PC-9 (cell line): Measurements from ENCODE around the gene ASCC3. TPM values are rescaled to one million over a fixed set of nuclear protein-coding genes. Genes with fewer than 3 reads are reported as not detected.
A peak's percentile ranks its signal among the peaks of the same experiment; 100 is the strongest.

Experiments
- BruUV-seq: library from RNA; stranded (reverse); fragments of 400-500 nt; replicated peaks from 2 replicates; lab custom pipeline; 2021; lab: Mats Ljungman, UMichigan
- CTCF ChIA-PET: fragments of 300-600 bp; sonication (Branson Sonifier 250); formaldehyde crosslinking; loops from one replicate; lab custom pipeline; 2022; ENCODE audit warnings: antibody characterized with exemption; lab: Charles Lee
- POLR2A ChIA-PET: fragments of 300-600 bp; sonication (Branson Sonifier 250); formaldehyde crosslinking; loops from one replicate; lab custom pipeline; 2022; ENCODE audit warnings: antibody characterized with exemption; ENCODE audit not compliant: unreplicated experiment; lab: Charles Lee
- DNase-seq, 2 experiments: peaks; one replicate each; pipeline versions ENCODE4 v3.0.0 to v3.0.0-alpha.2; 2015 to 2022; ENCODE audit warnings: mixed read lengths in 1 of 2
- H2AFZ ChIP-seq: fragments of 200-600 bp; sonication (generic); 2 replicates; pipeline ENCODE4 v1.8.1; 2017; ENCODE audit warnings: antibody characterized with exemption
- H3F3A ChIP-seq: fragments of 200-600 bp; sonication (generic); 2 replicates; pipeline ENCODE4 v1.8.1; 2017; ENCODE audit warnings: antibody characterized with exemption, mild to moderate bottlenecking, low read depth; ENCODE audit not compliant: insufficient read depth
- H3K27ac ChIP-seq: fragments of 200-600 bp; sonication (generic); 2 replicates; pipeline ENCODE4 v1.6.1; 2016; ENCODE audit warnings: mixed run types
- H3K27me3 ChIP-seq: fragments of 200-600 bp; sonication (generic); 2 replicates; pipeline ENCODE4 v1.6.1; 2016; ENCODE audit warnings: low read depth, mixed run types; ENCODE audit not compliant: insufficient read depth
- H3K36me3 ChIP-seq: fragments of 200-600 bp; sonication (generic); 2 replicates; pipeline ENCODE4 v1.6.1; 2016; ENCODE audit warnings: low read depth, mixed run types
- H3K4me1 ChIP-seq: fragments of 200-600 bp; sonication (generic); replicated peaks from 2 replicates; pipeline ENCODE4 v1.6.1; 2016; ENCODE audit warnings: mixed run types; ENCODE audit not compliant: insufficient read depth
- H3K4me2 ChIP-seq: fragments of 200-600 bp; sonication (generic); 2 replicates; pipeline ENCODE4 v1.6.1; 2017; ENCODE audit warnings: mixed run types
- H3K4me3 ChIP-seq: fragments of 200-600 bp; sonication (generic); 2 replicates; pipeline ENCODE4 v1.6.1; 2016; ENCODE audit warnings: mixed run types
- H3K79me2 ChIP-seq: fragments of 200-600 bp; sonication (generic); 2 replicates; pipeline ENCODE4 v1.6.1; 2017; ENCODE audit warnings: low read depth, mixed run types
- H3K9me2 ChIP-seq: fragments of 200-600 bp; sonication (generic); 2 replicates; pipeline ENCODE4 v1.8.1; 2017; ENCODE audit warnings: mild to moderate bottlenecking; ENCODE audit not compliant: insufficient read depth
- H3K9me3 ChIP-seq: fragments of 200-600 bp; sonication (generic); 2 replicates; pipeline ENCODE4 v1.8.1; 2016; ENCODE audit warnings: low read depth; ENCODE audit not compliant: insufficient read depth
- H4K20me1 ChIP-seq: fragments of 200-600 bp; sonication (generic); 2 replicates; pipeline ENCODE4 v1.8.1; 2017; ENCODE audit not compliant: insufficient read depth
- CTCF ChIP-seq: fragments of 200-600 bp; sonication (generic); conservative IDR thresholded peaks from 2 replicates; pipeline ENCODE4 v1.6.1; 2017; ENCODE audit warnings: mixed run types, antibody characterized with exemption, mild to moderate bottlenecking, moderate library complexity
- EZH2 ChIP-seq: fragments of 200-600 bp; sonication (generic); IDR thresholded peaks from 2 replicates; pipeline ENCODE4 v1.8.0; 2017; ENCODE audit warnings: antibody characterized with exemption, low read depth
- intact Hi-C: fragments of 100-400 bp; cut with micrococcal nuclease; formaldehyde crosslinking; loops from one replicate; pipeline ENCODE4 v1.10.0; 2022; ENCODE audit not compliant: unreplicated experiment
- total RNA-seq: library from RNA; stranded (reverse); gene quantifications from 2 replicates; pipeline ENCODE4 v1.2.3, GENCODE V29; 2021

Gene ASCC3
- total RNA-seq, 1 experiment from 2014 or later, result 29.4 TPM

- Histone ChIP-seq H3K79me2 (no peaks in the 10 kb centered on the region), H3K27me3 (no peaks in the 10 kb centered on the region), H3K4me1 (no peaks in the 10 kb centered on the region), H3K36me3 (no peaks in the 10 kb centered on the region), H3K9me2 (no peaks in the 10 kb centered on the region), H3K9me3 (no peaks in the 10 kb centered on the region), H3K4me2 (no peak overlapping the region), H2AFZ (no peak overlapping the region), H3K27ac (no peak overlapping the region), H3F3A (no peaks in the 10 kb centered on the region), H3K4me3 (no peak overlapping the region), H4K20me1 (no peaks in the 10 kb centered on the region)
- ChIA-PET CTCF (no interaction called here), POLR2A (no interaction called here)
- intact Hi-C loops, result no loop called here
- TF ChIP-seq CTCF, result no peak
- peak; percentile 29 to 37 for DNase-seq
- BruUV-seq, result no TSS peak
Observed at GRCh38 chr6:100493206-100493888, 387.8 kb downstream of the ASCC3 start.

GRCh38 chr6:100491952-100492670 lies 389.0 kb downstream of the ASCC3 start:
- Histone ChIP-seq H3K4me3 (no peak overlapping the region), H3K79me2 (no peaks in the 10 kb centered on the region), H2AFZ (no peak overlapping the region), H3F3A (no peaks in the 10 kb centered on the region), H3K36me3 (no peaks in the 10 kb centered on the region), H3K4me2 (no peak overlapping the region), H3K9me2 (no peaks in the 10 kb centered on the region), H3K9me3 (no peaks in the 10 kb centered on the region), H3K27me3 (no peaks in the 10 kb centered on the region), H3K27ac (no peak overlapping the region), H4K20me1 (no peaks in the 10 kb centered on the region), H3K4me1 (no peaks in the 10 kb centered on the region)
- TF ChIP-seq CTCF (no peak), EZH2 (no peak)
- intact Hi-C loops, result no loop called here
- DNase-seq, result no peak
- no TSS peak for BruUV-seq
- POLR2A ChIA-PET, result no interaction called here
- CTCF ChIA-PET, result no interaction called here

GRCh38 chr6:100490065-100490464 lies 391.1 kb downstream of the ASCC3 start:
- no peak overlapping the region for H2AFZ ChIP-seq
- ChIA-PET POLR2A (no interaction called here), CTCF (no interaction called here)
- no peak overlapping the region for H3K27ac ChIP-seq
- no peak overlapping the region for H3K4me2 ChIP-seq
- no peaks in the 10 kb centered on the region for H3K9me3 ChIP-seq
- no peaks in the 10 kb centered on the region for H3K27me3 ChIP-seq
- TF ChIP-seq CTCF, result no peak
- TF ChIP-seq EZH2, result no peak
- H3K4me3 ChIP-seq, result no peak overlapping the region
- H3K4me1 ChIP-seq, result no peaks in the 10 kb centered on the region
- no peaks in the 10 kb centered on the region for H3K79me2 ChIP-seq
- H4K20me1 ChIP-seq, result no peaks in the 10 kb centered on the region
- H3K9me2 ChIP-seq, result no peaks in the 10 kb centered on the region
- DNase-seq, result no peak
- no peaks in the 10 kb centered on the region for H3F3A ChIP-seq
- no peaks in the 10 kb centered on the region for H3K36me3 ChIP-seq
- no TSS peak for BruUV-seq
- intact Hi-C loops, result no loop called here
